GM18498 (cell line): ENCODE data around the gene BABAM2.
"Not testable (repeated sequence)": the region's sequence is repeated elsewhere in the genome, so short reads cannot be mapped to it uniquely, and the experiment has no call there.

Experiments used
- ATAC-seq: cut with Tn5 transposase; IDR thresholded peaks from one replicate; pipeline ENCODE4 v1.9.1; 2021; ENCODE audit warnings: mild to moderate bottlenecking, moderate library complexity; ENCODE audit not compliant: unreplicated experiment

The BABAM2 gene

GRCh38 chr2:28363686-28364280 is 473.3 kb downstream of the BABAM2 start:
- no peak for ATAC-seq

- no peak for ATAC-seq
Observed at GRCh38 chr2:28364610-28365009, 474.1 kb downstream of the BABAM2 start.

GRCh38 chr2:28365158-28365557 is 474.6 kb downstream of the BABAM2 start:
- ATAC-seq, result no peak

GRCh38 chr2:28366149-28366495 is 475.6 kb downstream of the BABAM2 start:
- no peak for ATAC-seq

- peak; percentile 54 for ATAC-seq
Observed at GRCh38 chr2:28366496-28367282, 476.2 kb downstream of the BABAM2 start.

- no peak for ATAC-seq
Observed at GRCh38 chr2:28367667-28368356, 477.3 kb downstream of the BABAM2 start.

GRCh38 chr2:28368357-28368798 is 477.8 kb downstream of the BABAM2 start:
- ATAC-seq, result no peak

- no peak for ATAC-seq
Observed at GRCh38 chr2:28369358-28369757, 478.8 kb downstream of the BABAM2 start.

- ATAC-seq, result no peak
Observed at GRCh38 chr2:28370354-28370753, 479.8 kb downstream of the BABAM2 start.

- ATAC-seq, result not testable (repeated sequence)
Observed at GRCh38 chr2:28371728-28372127, 481.2 kb downstream of the BABAM2 start.

GRCh38 chr2:28373854-28374253 is 483.3 kb downstream of the BABAM2 start:
- ATAC-seq, result no peak

- ATAC-seq, result no peak
Observed at GRCh38 chr2:28374331-28374730, 483.8 kb downstream of the BABAM2 start.

- ATAC-seq, result no peak
Observed at GRCh38 chr2:28375236-28375635, 484.7 kb downstream of the BABAM2 start.

GRCh38 chr2:28375742-28376631 is 485.5 kb downstream of the BABAM2 start:
- ATAC-seq, result no peak

GRCh38 chr2:28377195-28377816 is 486.8 kb downstream of the BABAM2 start:
- ATAC-seq, result no peak

- no peak for ATAC-seq
Observed at GRCh38 chr2:28377984-28378678, 487.6 kb downstream of the BABAM2 start.

GRCh38 chr2:28378679-28379584 is 488.4 kb downstream of the BABAM2 start:
- no peak for ATAC-seq

- ATAC-seq, result no peak
Observed at GRCh38 chr2:28380219-28380618, 489.7 kb downstream of the BABAM2 start.
